ENCODE data around the gene CALML5. TPM values are rescaled to one million over a fixed set of nuclear protein-coding genes. Genes with fewer than 3 reads are reported as not detected.

Gene CALML5
- total RNA-seq, 1 experiment from 2014 or later, result not detected

DNA sequence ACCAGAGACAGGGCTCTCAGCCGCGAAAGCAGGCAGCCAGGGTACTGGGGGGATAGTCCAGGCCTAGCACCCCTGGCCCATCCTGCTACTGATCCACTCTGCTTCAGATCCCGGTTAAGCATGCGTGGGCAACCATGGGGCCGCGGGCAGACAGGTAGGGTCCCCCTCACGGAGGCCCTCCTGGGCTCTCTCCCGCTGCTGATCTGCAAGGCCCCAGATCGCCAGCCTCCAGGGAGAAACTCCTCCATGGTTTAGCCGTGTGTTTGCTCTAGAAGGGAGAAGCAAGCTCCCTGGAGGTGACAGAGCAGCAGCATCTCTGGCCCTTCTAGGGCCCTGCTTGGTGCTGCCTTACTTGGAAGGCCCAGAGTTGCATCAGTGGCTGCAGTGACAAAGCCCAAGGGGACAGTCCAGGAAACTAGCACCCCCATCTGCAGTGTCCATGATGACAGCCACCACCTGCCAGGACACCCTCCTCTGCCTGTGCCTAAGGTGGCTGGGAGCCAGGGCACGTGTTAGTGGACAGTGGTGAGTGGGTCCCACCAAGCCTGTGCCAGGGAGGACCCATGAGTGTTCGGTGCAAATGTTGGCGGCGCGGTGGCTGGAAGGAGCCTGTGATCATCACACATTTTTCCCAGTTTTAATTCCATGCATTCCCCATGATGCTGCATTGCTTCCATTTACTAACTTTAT is 29.2 kb downstream of the CALML5 start (continued):
- TF ChIP-seq, protein P1, sequence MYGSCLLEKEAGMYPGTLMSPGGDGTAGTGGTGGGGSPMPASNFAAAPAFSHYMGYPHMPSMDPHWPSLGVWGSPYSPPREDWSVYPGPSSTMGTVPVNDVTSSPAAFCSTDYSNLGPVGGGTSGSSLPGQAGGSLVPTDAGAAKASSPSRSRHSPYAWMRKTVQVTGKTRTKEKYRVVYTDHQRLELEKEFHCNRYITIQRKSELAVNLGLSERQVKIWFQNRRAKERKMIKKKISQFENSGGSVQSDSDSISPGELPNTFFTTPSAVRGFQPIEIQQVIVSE (CRISPR knock-in tag; IDR thresholded peaks at IDR 0.05; ENCODE audit: borderline replicate concordance), result no peak
- TF ChIP-seq TCF7 (CRISPR knock-in tag; IDR thresholded peaks at IDR 0.05; ENCODE audit: low read depth), result no peak

GRCh38 chr10:5469353-5470061 is 29.9 kb downstream of the CALML5 start:
- TF ChIP-seq GTF2I (CRISPR knock-in tag; conservative IDR thresholded peaks at IDR 0.05) (no peak), NFYB (CRISPR knock-in tag; conservative IDR thresholded peaks at IDR 0.05; ENCODE audit: low read depth) (no peak), ZNF138 (CRISPR knock-in tag; conservative IDR thresholded peaks at IDR 0.05) (no peak), KAT7 (CRISPR knock-in tag; IDR thresholded peaks at IDR 0.05; ENCODE audit: borderline replicate concordance) (no peak), TCF7 (CRISPR knock-in tag; IDR thresholded peaks at IDR 0.05; ENCODE audit: low read depth) (no peak), SMAD4 (CRISPR knock-in tag; IDR thresholded peaks at IDR 0.05) (no peak), ATF1 (CRISPR knock-in tag; IDR thresholded peaks at IDR 0.05) (no peak), NR3C1 (CRISPR knock-in tag; conservative IDR thresholded peaks at IDR 0.05; ENCODE audit: low read depth) (no peak), RORB (CRISPR knock-in tag; IDR thresholded peaks at IDR 0.05) (no peak), ZNF219 (CRISPR knock-in tag; IDR thresholded peaks at IDR 0.05; ENCODE audit: borderline replicate concordance) (no peak)
- TF ChIP-seq, protein P2, sequence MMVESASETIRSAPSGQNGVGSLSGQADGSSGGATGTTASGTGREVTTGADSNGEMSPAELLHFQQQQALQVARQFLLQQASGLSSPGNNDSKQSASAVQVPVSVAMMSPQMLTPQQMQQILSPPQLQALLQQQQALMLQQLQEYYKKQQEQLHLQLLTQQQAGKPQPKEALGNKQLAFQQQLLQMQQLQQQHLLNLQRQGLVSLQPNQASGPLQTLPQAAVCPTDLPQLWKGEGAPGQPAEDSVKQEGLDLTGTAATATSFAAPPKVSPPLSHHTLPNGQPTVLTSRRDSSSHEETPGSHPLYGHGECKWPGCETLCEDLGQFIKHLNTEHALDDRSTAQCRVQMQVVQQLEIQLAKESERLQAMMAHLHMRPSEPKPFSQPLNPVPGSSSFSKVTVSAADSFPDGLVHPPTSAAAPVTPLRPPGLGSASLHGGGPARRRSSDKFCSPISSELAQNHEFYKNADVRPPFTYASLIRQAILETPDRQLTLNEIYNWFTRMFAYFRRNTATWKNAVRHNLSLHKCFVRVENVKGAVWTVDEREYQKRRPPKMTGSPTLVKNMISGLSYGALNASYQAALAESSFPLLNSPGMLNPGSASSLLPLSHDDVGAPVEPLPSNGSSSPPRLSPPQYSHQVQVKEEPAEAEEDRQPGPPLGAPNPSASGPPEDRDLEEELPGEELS (CRISPR knock-in tag; IDR thresholded peaks at IDR 0.05), result no peak
- TF ChIP-seq, protein P3, sequence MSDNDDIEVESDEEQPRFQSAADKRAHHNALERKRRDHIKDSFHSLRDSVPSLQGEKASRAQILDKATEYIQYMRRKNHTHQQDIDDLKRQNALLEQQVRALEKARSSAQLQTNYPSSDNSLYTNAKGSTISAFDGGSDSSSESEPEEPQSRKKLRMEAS (CRISPR knock-in tag; IDR thresholded peaks at IDR 0.05), result no peak
- DNase-seq (ENCODE audit: low spot score) (no peak), ATAC-seq (no peak)
- Mint-ChIP-seq H3K4me3 (no peak overlapping the region), H3K4me1 (peaks cover 39% of the 10 kb centered on the region), H3K27ac (no peak overlapping the region), H3K36me3 (peaks cover 62% of the 10 kb centered on the region), H3K9me3 (peaks cover 55% of the 10 kb centered on the region), H3K27me3 (ENCODE audit: low read depth) (peaks cover 33% of the 10 kb centered on the region)
- POLR2A ChIA-PET, result interaction anchor here (0.6 kb wide), 1 partner anchor 109 kb away, joined by 5 read pairs; no protein-coding TSS in a partner anchor
- CTCF ChIA-PET, result interaction anchor here (0.5 to 0.6 kb wide), 2 partner anchors 113 to 654 kb away, joined by 3 to 5 read pairs; no protein-coding TSS in a partner anchor

DNA sequence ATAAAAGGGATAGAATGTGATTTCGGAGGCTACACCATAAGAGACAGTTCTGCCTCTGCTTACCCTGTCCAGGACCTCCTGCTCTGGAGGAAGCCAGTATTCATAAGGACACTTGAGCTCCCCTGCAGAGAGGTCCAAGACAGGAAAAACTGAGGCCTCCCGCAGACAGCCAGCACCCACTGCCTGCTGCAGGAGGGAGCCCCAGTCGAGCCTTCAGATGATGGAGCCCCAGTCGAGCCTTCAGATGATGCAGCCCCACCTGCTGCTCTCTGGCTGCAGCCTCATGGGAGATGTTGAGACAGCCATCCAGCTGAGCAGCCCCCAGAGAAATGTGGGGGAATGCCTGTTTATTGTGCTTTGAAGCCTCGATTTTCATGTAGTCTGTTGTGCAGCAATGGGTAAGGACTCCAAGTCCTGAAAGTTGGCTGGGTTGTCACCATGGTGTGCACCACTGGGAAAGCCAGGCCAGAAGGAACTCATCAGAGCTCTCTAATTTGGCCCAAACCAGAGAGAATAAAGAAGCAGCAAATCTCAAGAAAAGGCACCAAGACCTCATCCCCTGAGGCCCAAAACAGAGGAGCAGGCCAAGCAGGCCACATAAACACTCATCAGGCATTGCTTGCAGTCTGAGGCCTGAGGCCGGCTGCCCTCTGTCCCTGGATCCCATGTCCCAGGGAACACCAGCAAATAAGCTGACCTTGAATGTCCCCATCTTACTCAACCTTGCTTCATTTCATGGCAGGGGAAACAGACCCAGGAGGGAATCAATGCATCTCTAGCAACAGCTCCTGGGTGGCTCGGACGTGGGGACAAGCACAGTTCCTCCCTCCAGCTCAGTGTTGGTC is 30.9 kb downstream of the CALML5 start:
- ChIA-PET CTCF (interaction anchor here (0.5 to 1.2 kb wide), 2 partner anchors 161 to 653 kb away, joined by 3 read pairs; no protein-coding TSS in a partner anchor), POLR2A (interaction anchor here (0.6 kb wide), 1 partner anchor 110 kb away, joined by 5 read pairs; no protein-coding TSS in a partner anchor)
- H3K36me3 Mint-ChIP-seq, result peaks cover 63% of the 10 kb centered on the region
- no peak overlapping the region for H3K27ac Mint-ChIP-seq
- peaks cover 65% of the 10 kb centered on the region for H3K9me3 Mint-ChIP-seq
- H3K4me3 Mint-ChIP-seq, result no peak overlapping the region
- DNase-seq (ENCODE audit: low spot score) (no peak), ATAC-seq (no peak)
- peaks cover 33% of the 10 kb centered on the region for H3K27me3 Mint-ChIP-seq (ENCODE audit: low read depth)
- peaks cover 48% of the 10 kb centered on the region for H3K4me1 Mint-ChIP-seq
- TF ChIP-seq IRF2 (CRISPR knock-in tag; IDR thresholded peaks at IDR 0.05; ENCODE audit: borderline replicate concordance, low read depth) (no peak), ZNF671 (CRISPR knock-in tag; IDR thresholded peaks at IDR 0.05) (no peak), CREM (CRISPR knock-in tag; IDR thresholded peaks at IDR 0.05) (no peak), RELA (CRISPR knock-in tag; IDR thresholded peaks at IDR 0.05; ENCODE audit: borderline replicate concordance) (no peak), ZSCAN18 (CRISPR knock-in tag; IDR thresholded peaks at IDR 0.05) (no peak), OVOL2 (CRISPR knock-in tag; IDR thresholded peaks at IDR 0.05; ENCODE audit: borderline replicate concordance) (no peak), NR1H2 (CRISPR knock-in tag; IDR thresholded peaks at IDR 0.05) (no peak), ZNF416 (CRISPR knock-in tag; IDR thresholded peaks at IDR 0.05) (no peak), ZNF263 (CRISPR knock-in tag; IDR thresholded peaks at IDR 0.05; ENCODE audit: low read depth) (no peak), KAT7 (CRISPR knock-in tag; IDR thresholded peaks at IDR 0.05; ENCODE audit: borderline replicate concordance) (no peak), FOXK1 (CRISPR knock-in tag; IDR thresholded peaks at IDR 0.05) (no peak), TCF7 (CRISPR knock-in tag; IDR thresholded peaks at IDR 0.05; ENCODE audit: low read depth) (no peak), MYBL2 (CRISPR knock-in tag; IDR thresholded peaks at IDR 0.05) (no peak)
- TF ChIP-seq, protein P3 (CRISPR knock-in tag; IDR thresholded peaks at IDR 0.05), result no peak
- TF ChIP-seq, protein P4, sequence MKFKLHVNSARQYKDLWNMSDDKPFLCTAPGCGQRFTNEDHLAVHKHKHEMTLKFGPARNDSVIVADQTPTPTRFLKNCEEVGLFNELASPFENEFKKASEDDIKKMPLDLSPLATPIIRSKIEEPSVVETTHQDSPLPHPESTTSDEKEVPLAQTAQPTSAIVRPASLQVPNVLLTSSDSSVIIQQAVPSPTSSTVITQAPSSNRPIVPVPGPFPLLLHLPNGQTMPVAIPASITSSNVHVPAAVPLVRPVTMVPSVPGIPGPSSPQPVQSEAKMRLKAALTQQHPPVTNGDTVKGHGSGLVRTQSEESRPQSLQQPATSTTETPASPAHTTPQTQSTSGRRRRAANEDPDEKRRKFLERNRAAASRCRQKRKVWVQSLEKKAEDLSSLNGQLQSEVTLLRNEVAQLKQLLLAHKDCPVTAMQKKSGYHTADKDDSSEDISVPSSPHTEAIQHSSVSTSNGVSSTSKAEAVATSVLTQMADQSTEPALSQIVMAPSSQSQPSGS (CRISPR knock-in tag; IDR thresholded peaks at IDR 0.05; ENCODE audit: borderline replicate concordance, low read depth), result no peak

Measured in WTC11 (cell line).